Stimulated activated CD8-positive, alpha-beta memory T cell treated with anti-CD3 and anti-CD28 coated beads, Interleukin-2, amount 100 ng/mL, for 1 hour (primary cell): Measurements from ENCODE around the gene FOXE1.
A peak's percentile ranks its signal among the peaks of the same experiment; 100 is the strongest.

Experiments
- DNase-seq, 2 donors: peaks; one replicate each; pipeline ENCODE4 v3.0.0-alpha.2; 2020; ENCODE audit warnings: low read depth in 2 of 2

FOXE1 gene

DNA sequence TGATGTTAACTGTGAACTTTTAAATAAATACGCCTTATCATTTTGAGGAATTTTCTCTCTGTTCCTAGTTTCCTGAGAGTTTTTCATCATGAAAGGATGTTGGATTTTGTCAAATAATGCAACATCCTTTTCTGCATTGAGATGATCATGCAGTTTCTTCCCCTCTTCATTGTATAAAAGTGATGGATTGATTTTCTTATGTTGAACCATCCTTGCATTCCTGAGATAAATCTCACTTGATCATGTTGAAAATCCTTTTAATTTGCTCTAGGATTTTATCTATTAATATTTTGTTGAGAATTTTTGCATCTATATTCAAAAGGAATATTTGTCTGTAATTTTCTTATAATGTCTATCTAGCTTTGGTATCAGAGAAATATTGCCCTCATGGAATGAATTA, 13.3 kb downstream of the FOXE1 start:
- no peak for DNase-seq

DNA sequence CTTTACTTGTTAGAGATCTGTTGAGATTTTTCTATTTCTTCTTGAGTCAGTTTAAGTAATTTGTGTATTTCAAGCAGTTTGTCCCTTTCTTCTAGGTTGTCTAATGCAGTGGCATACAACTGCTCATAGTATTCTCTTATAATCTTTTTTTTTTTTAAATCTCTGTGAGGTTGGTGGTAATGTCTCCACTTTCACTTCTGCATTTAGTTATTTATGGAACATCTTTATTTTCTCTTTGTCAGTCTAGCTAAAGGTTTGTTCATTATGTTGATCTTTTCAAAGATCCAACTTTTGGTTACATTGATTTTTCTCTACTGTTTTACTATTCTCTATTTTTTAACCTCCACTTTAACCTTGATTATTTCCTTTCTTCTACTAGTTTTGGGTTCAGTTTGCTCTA, 13.8 kb downstream of the FOXE1 start:
- DNase-seq: no peak

DNA sequence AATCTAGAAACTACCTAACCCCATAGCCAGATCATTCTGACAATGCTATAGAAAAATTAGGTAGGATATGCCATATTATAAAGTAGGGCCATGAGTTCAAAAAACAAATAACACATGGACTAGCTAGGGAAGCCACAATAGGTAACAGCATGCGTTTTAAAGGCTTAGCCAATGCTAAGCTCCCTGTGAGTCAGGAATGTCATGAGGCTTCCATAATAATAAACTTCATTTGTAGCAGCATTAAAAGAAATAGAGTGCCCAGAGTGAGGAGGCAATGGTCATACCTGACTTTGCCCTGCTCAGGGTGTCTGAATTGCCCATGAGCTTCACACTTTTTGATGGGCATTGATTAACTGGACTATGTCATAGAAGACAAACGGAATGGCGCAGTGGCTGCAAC, 15.8 kb downstream of the FOXE1 start:
- no peak for DNase-seq

DNA sequence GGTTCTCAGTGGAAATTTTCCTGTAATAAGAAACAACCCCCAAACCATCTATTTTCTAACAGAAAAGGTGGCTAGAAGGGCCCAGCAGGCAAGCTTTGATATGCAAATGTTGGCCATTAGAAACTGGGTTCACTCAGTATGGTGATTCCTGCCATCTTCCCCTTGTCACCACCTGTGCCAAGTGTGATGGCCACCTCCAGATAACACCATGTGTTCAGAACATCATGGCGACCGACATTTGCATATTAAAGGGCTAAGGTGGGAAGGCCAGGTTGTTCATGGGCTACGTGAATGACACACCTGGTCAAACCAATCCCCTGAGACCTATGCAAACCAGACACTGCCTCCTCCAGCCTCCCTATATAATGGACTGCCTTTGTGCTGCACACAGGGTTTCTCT, 20.4 kb downstream of the FOXE1 start:
- DNase-seq: no peak

DNA sequence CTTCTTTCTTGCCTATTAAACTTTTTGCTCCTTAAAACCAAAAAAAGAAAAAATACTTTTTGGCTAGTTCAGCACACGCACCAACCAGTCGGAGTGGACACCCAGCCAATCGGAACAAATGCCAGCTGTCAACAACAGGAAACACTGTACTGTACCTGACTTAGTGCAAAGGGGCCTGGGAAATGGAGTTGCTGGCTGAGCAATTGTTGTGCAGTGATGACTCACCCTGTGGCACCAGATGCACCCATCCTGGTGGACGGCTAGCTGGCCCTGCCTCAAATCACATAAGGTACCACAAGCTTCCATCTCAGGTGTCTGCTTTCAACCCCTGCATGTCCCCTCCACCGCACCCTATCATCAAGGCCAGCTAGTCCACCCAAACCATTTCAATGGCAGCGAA, 20.9 kb downstream of the FOXE1 start:
- no peak for DNase-seq

DNA sequence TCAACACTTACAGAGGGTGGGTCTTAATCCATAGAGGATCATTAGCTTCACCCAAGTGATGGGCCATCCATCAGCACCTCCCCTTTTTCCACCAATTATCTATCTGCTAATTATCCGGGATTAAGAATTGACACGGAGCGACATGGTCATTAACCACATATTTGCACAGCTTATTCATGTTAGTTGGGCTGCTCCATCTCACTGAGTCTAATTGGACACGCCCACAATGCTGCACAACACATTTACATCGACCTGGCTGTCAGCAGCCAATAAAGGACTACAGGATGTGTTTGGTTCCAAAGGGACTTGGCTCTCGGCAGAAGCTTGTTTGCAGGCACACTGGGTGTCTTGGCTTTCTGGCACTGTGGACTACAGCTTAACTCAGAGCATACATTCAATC, 21.6 kb downstream of the FOXE1 start:
- no peak for DNase-seq

DNA sequence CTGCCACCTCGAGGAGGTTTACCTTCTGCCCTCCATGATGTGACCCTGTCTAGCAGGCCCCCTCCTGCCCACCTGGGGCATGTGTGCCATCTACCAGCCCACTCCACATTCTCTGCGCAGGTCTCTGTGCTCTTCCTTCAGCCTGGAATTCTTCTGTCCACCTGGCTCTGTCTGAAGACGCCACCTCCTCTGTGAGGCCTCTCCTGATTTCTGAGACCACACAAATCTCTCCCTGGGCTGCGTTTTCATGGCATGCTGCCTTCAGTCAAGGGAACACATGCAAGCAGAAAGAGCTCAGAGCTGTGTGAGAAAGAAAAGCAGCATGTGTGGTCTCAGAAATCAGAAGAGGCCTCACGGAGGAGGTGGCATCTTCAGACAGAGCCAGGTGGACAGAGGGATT, 22.1 kb downstream of the FOXE1 start:
- DNase-seq: no peak

DNA sequence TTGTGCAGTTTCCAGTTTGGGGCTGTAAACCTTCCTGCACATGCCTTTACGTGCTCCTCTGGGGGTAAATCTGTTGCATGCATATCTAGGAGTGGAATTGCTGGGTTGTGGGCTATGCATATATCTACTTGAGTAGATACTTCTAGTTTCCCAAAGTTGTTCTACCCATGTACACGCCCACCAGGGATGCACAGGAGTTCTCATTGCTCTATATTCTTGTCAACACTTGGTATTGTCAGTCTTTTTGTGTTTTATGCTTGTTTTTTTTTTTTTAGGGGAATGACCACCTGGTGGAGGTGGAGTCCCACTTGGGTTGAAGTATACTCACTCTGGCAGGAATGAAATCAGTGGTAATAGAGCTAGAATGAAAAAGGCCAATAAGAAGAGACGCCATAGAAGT, 23.0 kb downstream of the FOXE1 start:
- no peak for DNase-seq

DNA sequence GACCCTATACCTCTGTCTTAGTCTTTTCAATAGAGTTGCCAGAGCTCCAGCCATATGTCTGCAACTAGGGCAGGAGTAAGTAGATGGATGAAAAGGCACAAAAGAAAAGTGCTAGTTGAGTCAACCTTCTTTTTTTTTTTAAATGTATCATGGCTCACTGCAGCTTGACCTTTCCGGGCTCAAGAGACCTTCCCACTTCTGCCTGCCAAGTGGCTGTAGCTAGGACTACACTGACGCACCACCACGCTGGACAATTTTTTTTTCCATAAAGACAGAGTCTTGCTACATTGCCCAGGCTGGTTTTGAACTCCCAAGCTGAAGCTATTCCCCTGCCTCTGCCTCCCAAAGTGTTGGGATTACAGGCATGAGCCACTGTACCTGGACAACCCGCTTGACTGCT, 27.3 kb downstream of the FOXE1 start:
- DNase-seq: no peak

DNA sequence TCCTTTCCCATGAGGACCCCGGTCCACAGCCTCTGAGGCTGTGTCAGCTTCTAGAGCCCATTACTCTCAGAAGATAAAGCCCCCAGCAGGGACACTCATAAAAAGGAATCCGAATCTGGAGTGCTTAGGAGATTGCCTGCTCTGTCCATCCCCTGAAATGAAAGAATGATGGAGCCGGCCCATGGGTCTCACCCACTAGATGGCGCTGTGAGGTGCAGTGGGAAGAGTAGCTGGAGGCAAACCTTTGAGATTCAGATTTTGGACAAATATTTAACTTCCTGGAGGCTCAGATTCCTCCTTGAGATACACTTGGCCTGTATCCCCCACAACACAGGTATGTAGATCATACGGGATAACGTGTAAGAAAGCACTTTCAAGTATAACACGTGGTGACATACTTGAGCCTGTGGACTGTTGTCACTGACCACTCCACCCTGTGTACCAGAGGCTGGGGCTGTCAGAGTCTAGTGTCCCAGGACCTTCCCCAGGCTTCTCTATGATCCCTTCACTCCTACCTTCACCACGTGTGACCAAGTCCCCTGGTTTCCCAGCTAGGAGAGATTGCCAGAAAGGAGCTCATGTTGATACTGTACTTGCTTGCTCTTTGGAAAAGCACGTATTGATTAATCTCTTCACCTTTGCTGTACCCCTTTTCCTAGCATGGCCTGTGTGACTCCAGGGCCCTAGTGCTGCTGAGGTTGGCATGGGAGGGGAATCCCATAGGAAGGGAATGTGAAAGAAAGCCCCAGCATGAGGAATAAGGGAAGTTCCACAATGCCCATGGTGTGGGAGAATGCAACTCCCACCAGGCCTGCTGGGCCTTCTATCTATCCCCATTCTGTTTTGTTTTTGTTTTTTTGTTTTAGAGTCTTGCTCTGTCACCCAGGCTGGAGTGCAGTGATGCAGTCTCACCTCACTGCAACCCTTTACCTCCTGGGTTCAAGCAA, 37.2 kb downstream of the FOXE1 start:
- peak in 1 of 2 donors; percentile 33 for DNase-seq

DNA sequence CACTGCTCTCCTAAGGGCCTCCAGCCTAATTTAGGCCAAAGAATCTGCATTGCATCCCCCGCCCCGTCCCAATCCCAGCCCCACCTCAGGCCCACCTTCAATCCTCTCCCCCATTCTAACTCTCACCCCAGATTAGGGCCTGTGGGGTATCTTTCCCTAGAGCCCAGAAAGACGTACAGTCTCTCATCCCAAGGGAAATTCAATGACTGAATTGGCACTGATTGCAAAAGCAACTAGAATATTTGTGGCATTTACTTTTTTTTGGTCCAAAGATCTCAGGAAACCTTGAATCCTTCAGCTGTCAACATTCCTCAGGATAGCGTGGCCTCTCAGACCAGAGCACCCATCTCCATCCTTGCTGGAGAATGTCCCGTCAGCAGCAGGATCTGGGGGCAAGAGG, 38.7 kb downstream of the FOXE1 start:
- DNase-seq: no peak

DNA sequence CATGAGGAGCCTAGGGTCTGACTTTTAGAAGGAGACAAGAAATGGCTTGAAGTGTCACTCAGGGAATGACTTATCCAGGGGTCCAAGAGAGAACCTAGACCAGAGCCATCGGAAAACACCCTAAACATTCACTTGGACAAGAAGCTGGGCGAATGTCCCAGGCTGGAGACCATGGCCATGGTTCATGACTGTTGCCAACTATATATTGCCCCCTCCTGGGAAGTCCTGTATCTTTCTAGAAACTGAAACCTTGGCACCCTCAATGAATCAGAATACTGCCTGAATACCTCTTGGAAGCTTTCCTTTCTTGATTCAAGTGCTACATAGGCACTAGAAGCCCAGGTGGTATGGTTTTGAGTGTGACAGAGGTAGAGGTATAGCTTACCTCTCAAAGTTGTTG, 39.4 kb downstream of the FOXE1 start:
- no peak for DNase-seq

DNA sequence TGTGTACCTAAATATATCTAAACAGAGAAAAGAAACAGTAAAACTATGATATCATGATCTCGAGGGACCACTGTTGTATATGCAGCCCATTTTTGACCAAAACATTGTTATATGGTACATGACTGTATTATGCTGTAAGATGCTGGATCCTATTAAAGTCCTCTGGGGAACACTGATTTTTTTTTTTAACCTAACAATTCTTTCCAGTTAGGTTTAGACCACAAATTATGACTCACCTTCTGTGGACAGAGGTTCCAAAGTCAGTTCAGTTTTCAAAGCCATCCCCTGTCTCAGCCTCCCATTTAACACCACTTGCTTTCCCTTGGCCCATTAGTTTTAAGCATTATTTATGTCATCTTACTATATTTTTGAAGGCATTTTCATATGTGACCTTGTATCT, 42.2 kb downstream of the FOXE1 start:
- DNase-seq: no peak

DNA sequence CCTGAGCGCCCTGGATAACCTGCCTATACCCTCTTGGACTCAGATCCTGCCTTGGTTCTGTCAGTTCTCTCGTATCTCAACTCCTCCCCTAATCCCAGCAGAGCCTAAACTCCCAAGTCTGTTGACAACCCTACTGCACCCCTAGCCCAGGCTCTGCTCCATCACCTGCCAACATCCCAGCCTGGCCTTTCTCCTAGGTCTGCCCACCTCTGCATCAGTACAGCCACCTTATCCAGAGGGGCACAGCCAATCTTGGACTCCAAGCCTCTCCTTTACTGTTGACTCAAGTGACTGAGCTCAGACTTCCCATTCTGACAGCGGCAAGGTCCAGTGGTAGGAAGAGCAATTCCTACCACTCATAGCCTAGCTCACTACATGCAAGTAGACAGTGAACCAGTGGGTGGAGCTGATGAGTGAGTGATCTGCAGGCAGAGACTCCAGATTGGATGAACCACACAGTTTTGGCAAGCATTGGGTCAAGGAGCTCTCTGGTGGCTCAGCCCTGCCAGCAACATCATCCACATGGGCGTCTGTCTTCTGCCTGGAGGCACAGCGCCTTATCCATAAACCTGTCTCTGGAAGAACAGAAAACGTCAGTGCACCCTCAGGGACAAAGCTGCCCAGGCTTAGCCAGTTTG, 42.8 kb downstream of the FOXE1 start:
- DNase-seq: no peak

DNA sequence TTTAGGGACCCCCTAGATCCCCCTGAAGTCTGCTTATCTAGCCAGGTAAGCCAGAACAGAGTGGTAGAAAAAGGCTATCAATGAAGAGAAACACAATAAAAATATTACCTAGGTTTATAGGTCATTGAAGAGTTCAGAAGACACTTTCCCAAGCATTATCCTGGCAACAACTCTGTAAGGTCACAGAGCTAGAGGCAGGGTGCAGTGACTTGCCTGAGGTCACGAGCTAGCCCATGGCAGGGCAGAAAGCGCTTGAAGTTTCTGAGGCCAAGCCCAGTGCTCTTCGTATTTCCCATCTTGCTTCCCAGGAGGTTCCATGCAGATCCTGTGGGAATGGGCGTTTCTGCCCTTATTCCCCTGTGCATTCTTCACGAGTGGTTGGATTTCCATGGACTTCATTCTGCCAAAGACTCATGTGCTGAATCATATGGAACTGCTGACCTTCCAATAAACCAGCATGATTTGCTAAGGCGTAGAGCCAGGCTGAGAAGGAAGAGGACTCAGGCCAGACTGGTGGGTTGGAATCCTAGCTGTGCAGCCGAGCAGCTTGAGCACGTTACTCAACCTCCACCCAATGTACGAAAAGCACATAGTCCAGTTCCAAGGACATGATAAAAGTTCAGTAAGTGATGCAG, 47.2 kb downstream of the FOXE1 start:
- no peak for DNase-seq

DNA sequence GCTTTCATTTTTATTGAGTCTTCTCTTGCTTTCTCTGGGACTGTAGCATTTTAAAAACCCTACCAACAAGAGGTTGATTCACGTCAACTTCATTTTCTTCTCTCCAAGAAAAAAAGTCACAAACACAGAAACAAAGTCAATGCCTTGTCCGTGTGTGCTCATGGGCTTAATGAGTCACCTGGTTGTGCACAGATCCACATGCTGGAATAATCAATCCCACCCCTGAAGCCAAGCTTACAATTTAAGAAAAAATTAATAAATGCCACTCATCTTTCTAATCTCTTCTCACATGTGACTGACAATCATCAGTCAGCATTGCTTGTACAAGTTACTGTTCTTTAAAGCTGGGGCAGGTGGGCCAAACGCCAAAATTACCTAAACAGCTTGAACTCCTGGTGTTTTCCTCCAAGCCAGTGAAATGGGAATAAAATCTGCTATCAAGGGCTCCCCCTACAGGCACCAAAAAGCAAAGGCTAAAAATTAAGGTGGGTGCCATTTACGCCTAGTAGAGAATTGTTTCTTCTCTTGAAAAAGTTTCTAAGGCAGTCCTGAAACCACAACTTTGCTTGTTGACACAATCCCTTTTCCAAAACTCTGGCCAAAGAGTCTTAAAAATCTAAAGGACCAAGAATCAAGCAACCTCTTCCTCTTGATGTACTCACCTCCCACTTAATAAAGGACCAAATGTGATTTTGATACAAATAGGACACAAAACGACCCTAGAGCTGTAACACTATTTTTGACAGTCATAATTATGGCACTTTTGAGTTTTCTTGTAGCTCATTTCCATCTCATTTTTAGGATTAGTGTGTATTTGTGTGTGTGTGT, 47.9 kb downstream of the FOXE1 start:
- no peak for DNase-seq

DNA sequence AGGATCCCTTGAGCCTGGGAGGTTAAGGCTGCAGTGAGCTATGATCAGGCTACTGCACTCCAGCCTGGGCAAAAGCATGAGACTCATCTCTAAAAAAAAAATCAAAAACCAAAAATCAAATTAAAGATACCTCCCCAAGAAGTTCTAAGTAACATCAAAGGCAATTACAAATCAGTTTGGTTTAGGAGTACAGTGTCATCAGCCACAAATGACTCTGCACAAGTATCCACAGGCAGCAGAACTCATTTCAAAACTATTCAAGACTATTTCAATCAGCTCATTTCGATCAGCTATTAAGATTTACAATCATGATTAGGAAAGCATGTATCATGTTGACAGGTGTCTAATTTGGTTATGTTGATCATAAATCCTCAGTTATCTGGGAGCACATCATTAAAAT, 50.2 kb downstream of the FOXE1 start:
- no peak for DNase-seq

DNA sequence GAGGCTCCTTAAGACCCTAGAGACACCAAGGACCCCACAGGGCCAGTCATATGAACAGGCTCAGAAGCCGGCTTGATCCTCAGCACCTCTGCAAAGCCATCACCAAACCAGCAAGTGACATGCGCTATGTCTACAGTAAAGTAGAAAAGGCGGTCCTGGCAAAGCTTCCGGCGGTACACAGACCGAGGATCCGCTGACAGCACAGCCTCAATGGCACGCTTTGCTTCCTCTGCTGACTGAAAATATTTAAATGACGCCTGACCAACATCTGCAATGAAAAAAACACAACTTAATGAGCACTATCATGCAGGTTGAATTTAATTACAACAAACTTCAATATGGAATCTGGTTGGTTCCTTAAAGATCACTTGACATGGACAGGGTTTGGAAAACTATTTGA, 51.7 kb downstream of the FOXE1 start:
- no peak for DNase-seq

DNA sequence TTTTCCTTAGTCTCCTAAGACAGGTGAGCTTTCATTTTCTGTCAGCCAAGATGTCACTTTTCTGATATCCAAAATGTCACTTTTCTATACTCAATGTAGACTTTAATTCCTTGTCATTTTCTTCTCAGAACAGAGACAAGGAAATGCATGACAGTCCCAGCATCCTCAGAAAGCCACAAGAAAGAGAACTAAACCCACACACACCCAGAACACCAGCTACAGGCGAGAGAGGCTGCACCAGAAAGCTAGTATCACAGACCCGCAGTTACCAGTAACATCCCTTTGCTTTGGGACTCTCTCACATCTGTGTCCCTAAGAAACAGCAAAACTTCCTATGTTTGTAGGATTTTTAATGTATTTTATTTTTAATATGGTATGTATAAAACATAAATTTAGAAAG, 52.2 kb downstream of the FOXE1 start:
- no peak for DNase-seq
